ENCODE data around the gene HTT-AS.

- no peak for TF ChIP-seq CTCF (IDR thresholded peaks at IDR 0.05)
- no peak for TF ChIP-seq POLR2A (IDR thresholded peaks at IDR 0.05)
- TF ChIP-seq POLR2AphosphoS5 (IDR thresholded peaks at IDR 0.05), result no peak
- TF ChIP-seq EP300 (IDR thresholded peaks at IDR 0.05), result no peak
These were observed 14.4 kb downstream of the HTT-AS start for GRCh38 chr4:3059943-3060342.
